ENCODE data around the gene NR5A2.

The NR5A2 gene

GRCh38 chr1:200162877-200163276 lies 135.4 kb downstream of the NR5A2 start:
- no peak for DNase-seq (ENCODE audit: extremely low spot score)
- ChIA-PET CTCF (no interaction called here), POLR2A (no interaction called here)
- TF ChIP-seq ARNT (IDR thresholded peaks at IDR 0.05) (no peak), FOXA1 (IDR thresholded peaks at IDR 0.05) (no peak), SUZ12 (IDR thresholded peaks at IDR 0.05) (no peak), FOXM1 (IDR thresholded peaks at IDR 0.05; ENCODE audit: borderline replicate concordance) (no peak), FOXK2 (IDR thresholded peaks at IDR 0.05) (no peak), L3MBTL2 (conservative IDR thresholded peaks at IDR 0.05) (no peak), HDGF (IDR thresholded peaks at IDR 0.05; ENCODE audit: borderline replicate concordance) (no peak), TARDBP (IDR thresholded peaks at IDR 0.05) (no peak), PKNOX1 (IDR thresholded peaks at IDR 0.05) (no peak), ELF4 (IDR thresholded peaks at IDR 0.05) (no peak), NFRKB (IDR thresholded peaks at IDR 0.05) (no peak), ZNF384 (IDR thresholded peaks at IDR 0.05) (no peak), CTBP1 (IDR thresholded peaks at IDR 0.05; ENCODE audit: borderline replicate concordance) (no peak), BHLHE40 (IDR thresholded peaks at IDR 0.05; ENCODE audit: borderline replicate concordance) (no peak)

- ChIA-PET POLR2A (no interaction called here), CTCF (no interaction called here)
- TF ChIP-seq ARNT (IDR thresholded peaks at IDR 0.05) = no peak
- no peak for DNase-seq (ENCODE audit: extremely low spot score)
These were observed 136.4 kb downstream of the NR5A2 start for GRCh38 chr1:200163911-200164310.

- CTCF ChIA-PET = no interaction called here
- POLR2A ChIA-PET = no interaction called here
- TF ChIP-seq FOXA1 (IDR thresholded peaks at IDR 0.05) = no peak
- TF ChIP-seq TARDBP (IDR thresholded peaks at IDR 0.05) = no peak
- TF ChIP-seq SP1 (IDR thresholded peaks at IDR 0.05) = no peak
- TF ChIP-seq SUZ12 (IDR thresholded peaks at IDR 0.05) = no peak
- TF ChIP-seq LEF1 (IDR thresholded peaks at IDR 0.05; ENCODE audit: borderline replicate concordance) = no peak
- no peak for TF ChIP-seq NFRKB (IDR thresholded peaks at IDR 0.05)
- no peak for TF ChIP-seq CTBP1 (IDR thresholded peaks at IDR 0.05; ENCODE audit: borderline replicate concordance)
- no peak for TF ChIP-seq ELF4 (IDR thresholded peaks at IDR 0.05)
- no peak for TF ChIP-seq L3MBTL2 (conservative IDR thresholded peaks at IDR 0.05)
- TF ChIP-seq FOXK2 (IDR thresholded peaks at IDR 0.05) = no peak
- TF ChIP-seq ZNF384 (IDR thresholded peaks at IDR 0.05) = no peak
- no peak for TF ChIP-seq FOXM1 (IDR thresholded peaks at IDR 0.05; ENCODE audit: borderline replicate concordance)
- TF ChIP-seq BHLHE40 (IDR thresholded peaks at IDR 0.05; ENCODE audit: borderline replicate concordance) = no peak
- no peak for DNase-seq (ENCODE audit: extremely low spot score)
These were observed 138.1 kb downstream of the NR5A2 start for GRCh38 chr1:200165493-200166220.

- ChIA-PET POLR2A (no interaction called here), CTCF (no interaction called here)
- TF ChIP-seq NFRKB (IDR thresholded peaks at IDR 0.05) (no peak), TARDBP (IDR thresholded peaks at IDR 0.05) (no peak), HDGF (IDR thresholded peaks at IDR 0.05; ENCODE audit: borderline replicate concordance) (no peak), FOXM1 (IDR thresholded peaks at IDR 0.05; ENCODE audit: borderline replicate concordance) (no peak), FOXK2 (IDR thresholded peaks at IDR 0.05) (no peak), FOXA1 (IDR thresholded peaks at IDR 0.05) (no peak), L3MBTL2 (conservative IDR thresholded peaks at IDR 0.05) (no peak), ZNF384 (IDR thresholded peaks at IDR 0.05) (no peak), CTBP1 (IDR thresholded peaks at IDR 0.05; ENCODE audit: borderline replicate concordance) (no peak), PKNOX1 (IDR thresholded peaks at IDR 0.05) (no peak), ARNT (IDR thresholded peaks at IDR 0.05) (no peak), LEF1 (IDR thresholded peaks at IDR 0.05; ENCODE audit: borderline replicate concordance) (no peak), BHLHE40 (IDR thresholded peaks at IDR 0.05; ENCODE audit: borderline replicate concordance) (no peak), SP1 (IDR thresholded peaks at IDR 0.05) (no peak), SUZ12 (IDR thresholded peaks at IDR 0.05) (no peak), ELF4 (IDR thresholded peaks at IDR 0.05) (no peak)
- DNase-seq (ENCODE audit: extremely low spot score) = no peak
These were observed 138.9 kb downstream of the NR5A2 start for GRCh38 chr1:200166411-200166810.

GRCh38 chr1:200168926-200169325 lies 141.4 kb downstream of the NR5A2 start:
- no peak for TF ChIP-seq ZNF384 (IDR thresholded peaks at IDR 0.05)
- no peak for TF ChIP-seq PKNOX1 (IDR thresholded peaks at IDR 0.05)
- TF ChIP-seq TARDBP (IDR thresholded peaks at IDR 0.05) = no peak
- TF ChIP-seq SUZ12 (IDR thresholded peaks at IDR 0.05) = no peak
- no peak for TF ChIP-seq ELF4 (IDR thresholded peaks at IDR 0.05)
- no peak for TF ChIP-seq FOXA1 (IDR thresholded peaks at IDR 0.05)
- POLR2A ChIA-PET = no interaction called here
- CTCF ChIA-PET = no interaction called here
- DNase-seq (ENCODE audit: extremely low spot score) = no peak

- ChIA-PET CTCF (interaction anchor here (0.5 to 1.3 kb wide), 2 partner anchors 33 to 496 kb away, joined by 3 to 4 read pairs; no protein-coding TSS in a partner anchor), POLR2A (no interaction called here)
- TF ChIP-seq ZNF384 (IDR thresholded peaks at IDR 0.05) (no peak), PKNOX1 (IDR thresholded peaks at IDR 0.05) (no peak), NFRKB (IDR thresholded peaks at IDR 0.05) (no peak), FOXA1 (IDR thresholded peaks at IDR 0.05) (no peak), FOXM1 (IDR thresholded peaks at IDR 0.05; ENCODE audit: borderline replicate concordance) (no peak), HDGF (IDR thresholded peaks at IDR 0.05; ENCODE audit: borderline replicate concordance) (no peak), SUZ12 (IDR thresholded peaks at IDR 0.05) (no peak), FOXK2 (IDR thresholded peaks at IDR 0.05) (no peak), L3MBTL2 (conservative IDR thresholded peaks at IDR 0.05) (no peak), CTBP1 (IDR thresholded peaks at IDR 0.05; ENCODE audit: borderline replicate concordance) (no peak), ELF4 (IDR thresholded peaks at IDR 0.05) (no peak), BHLHE40 (IDR thresholded peaks at IDR 0.05; ENCODE audit: borderline replicate concordance) (no peak), ARNT (IDR thresholded peaks at IDR 0.05) (no peak)
- DNase-seq (ENCODE audit: extremely low spot score) = no peak
These were observed 144.8 kb downstream of the NR5A2 start for GRCh38 chr1:200172311-200172710.

Data from HEK293T (cell line).